Activated T-cell treated with anti-CD3 and anti-CD28 coated beads for 24 hours (primary cell): ENCODE measurements around the gene ITPRID1.

Experiments used
- DNase-seq: peaks from one replicate; pipeline ENCODE4 v3.0.0-alpha.2; 2020; ENCODE audit warnings: low read depth

ITPRID1 gene

GRCh38 chr7:31695859-31696614 is 182.1 kb downstream of the ITPRID1 start:
- no peak for DNase-seq

DNA sequence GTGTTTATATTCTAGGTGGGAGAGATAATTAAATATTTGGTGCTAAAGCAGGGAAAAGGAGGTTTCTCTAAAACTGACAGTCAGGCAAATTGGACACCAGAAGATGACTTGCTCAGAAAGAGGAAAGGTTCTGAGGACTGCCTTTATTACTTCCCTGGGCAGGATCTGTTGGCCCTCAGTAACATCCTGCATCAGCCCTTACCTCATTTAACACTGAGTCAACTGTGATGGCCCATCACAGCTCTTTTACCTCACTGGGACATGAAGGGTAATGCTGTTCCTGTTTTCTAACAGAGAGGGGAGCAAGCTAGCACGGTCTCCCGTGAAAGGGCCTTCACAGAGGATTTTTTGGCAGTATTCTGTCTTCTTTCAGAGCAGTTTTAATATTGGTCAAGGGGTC is 185.2 kb downstream of the ITPRID1 start:
- no peak for DNase-seq

GRCh38 chr7:31702354-31702753 is 188.5 kb downstream of the ITPRID1 start:
- no peak for DNase-seq

DNA sequence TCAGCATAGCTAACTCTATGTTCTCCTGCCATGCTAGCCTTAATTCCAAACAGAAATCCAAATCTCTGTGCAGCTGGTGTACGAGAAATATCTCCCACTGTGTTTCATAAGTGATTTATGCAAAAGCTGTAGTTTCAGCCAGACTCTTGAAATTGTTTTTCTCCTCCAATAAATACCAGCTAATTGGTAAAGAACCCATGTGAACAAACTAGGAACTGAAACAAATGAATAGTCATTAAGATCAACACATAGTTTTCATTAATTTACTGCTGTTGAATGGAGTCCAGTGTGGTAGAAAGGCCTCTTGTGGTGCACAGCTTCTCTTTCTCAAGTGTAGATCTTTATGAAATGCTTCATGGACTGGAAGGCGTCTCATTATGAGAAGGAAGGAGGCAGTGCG is 191.5 kb downstream of the ITPRID1 start:
- no peak for DNase-seq

DNA sequence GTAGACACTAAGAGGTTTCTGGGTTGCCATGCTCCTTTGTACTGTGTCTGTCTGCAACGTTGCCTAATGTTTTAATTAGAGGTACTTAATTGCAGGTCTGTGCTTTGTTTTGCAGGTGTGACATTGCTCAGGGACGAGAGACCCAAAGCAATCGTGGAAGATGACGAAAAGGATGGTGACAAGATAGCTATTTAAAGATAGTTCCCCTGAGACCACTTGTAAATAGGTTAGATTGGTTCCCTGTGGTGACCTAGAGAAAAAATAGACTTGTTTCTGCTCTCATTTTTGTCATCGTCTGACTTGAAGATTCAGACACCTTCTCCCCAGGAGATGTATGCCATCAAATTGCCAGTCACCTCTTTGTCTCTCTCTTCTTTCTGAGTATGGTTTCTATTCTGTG is 193.2 kb downstream of the ITPRID1 start:
- no peak for DNase-seq
